DOHH2 (cell line): Measurements from ENCODE around the gene NFATC3.

ENCODE experiments used
- CTCF ChIP-seq: fragments of 200-600 bp; sonication (generic); IDR thresholded peaks from one replicate; pipeline ENCODE4 v1.5.1; 2014; ENCODE audit warnings: antibody characterized with exemption, mild to moderate bottlenecking, low read depth, low read length; ENCODE audit not compliant: poor library complexity, severe bottlenecking
- EZH2phosphoT487 ChIP-seq: fragments of 200-600 bp; sonication (generic); IDR thresholded peaks from 2 replicates; pipeline ENCODE4 v1.6.1; 2017; ENCODE audit warnings: borderline replicate concordance, mild to moderate bottlenecking, antibody characterized with exemption, low read length, moderate library complexity, mixed read lengths

- TF ChIP-seq CTCF (no peak), EZH2phosphoT487 (no peak)
These were observed 23.8 kb upstream of the NFATC3 start for GRCh38 chr16:68061396-68061795.
